Activated naive CD4-positive, alpha-beta T cell treated with anti-CD3 and anti-CD28 coated beads for 36 hours (primary cell): ENCODE data around the gene AHCYL2. TPM values are rescaled to one million over a fixed set of nuclear protein-coding genes. Genes with fewer than 3 reads are reported as not detected.

Experiments
- CTCF ChIA-PET: fragments of 350-600 bp; sonication (Branson Sonifier 250); formaldehyde crosslinking; loops from one replicate; lab custom pipeline; 2021; ENCODE audit warnings: antibody characterized with exemption; lab: Charles Lee
- DNase-seq: peaks from one replicate; pipeline ENCODE4 v3.0.0-alpha.2; 2020
- H3K27ac Mint-ChIP-seq: one replicate; pipeline ENCODE4 v1.8.0; 2021; ENCODE audit warnings: mild to moderate bottlenecking, mixed read lengths
- H3K27me3 Mint-ChIP-seq: one replicate; pipeline ENCODE4 v1.8.0; 2021; ENCODE audit warnings: low read depth, mixed read lengths
- H3K36me3 Mint-ChIP-seq: one replicate; pipeline ENCODE4 v1.8.0; 2021; ENCODE audit warnings: low read depth, mixed read lengths
- H3K4me1 Mint-ChIP-seq: one replicate; pipeline ENCODE4 v1.8.0; 2021; ENCODE audit warnings: low read depth, mixed read lengths
- H3K4me3 Mint-ChIP-seq: one replicate; pipeline ENCODE4 v1.8.0; 2021; ENCODE audit warnings: mild to moderate bottlenecking, moderate library complexity, mixed read lengths
- H3K9me3 Mint-ChIP-seq: one replicate; pipeline ENCODE4 v1.8.0; 2021; ENCODE audit warnings: mixed read lengths
- intact Hi-C: fragments of 100-400 bp; cut with micrococcal nuclease; formaldehyde crosslinking; loops from one replicate; pipeline ENCODE4 v1.15.1; 2023
- total RNA-seq, 2 experiments: library from RNA; stranded (reverse); gene quantifications; one replicate each; pipeline ENCODE4 v1.2.3, GENCODE V29; 2021

Gene AHCYL2
- total RNA-seq, 2 experiments from 2014 or later: 29.1 to 30.4 TPM

GRCh38 chr7:129197771-129198170 lies 27.1 kb upstream of the AHCYL2 start:
- no peaks in the 10 kb centered on the region for H3K36me3 Mint-ChIP-seq
- intact Hi-C loops: no loop called here
- CTCF ChIA-PET: interaction anchor here (0.7 to 1.8 kb wide), 3 partner anchors 21 to 109 kb away, joined by 3 to 5 read pairs (median 3); no protein-coding TSS in a partner anchor
- no peak overlapping the region for H3K27ac Mint-ChIP-seq
- no peaks in the 10 kb centered on the region for H3K9me3 Mint-ChIP-seq
- DNase-seq: no peak
- peaks cover 3% of the 10 kb centered on the region for H3K27me3 Mint-ChIP-seq
- no peak overlapping the region for H3K4me3 Mint-ChIP-seq
- no peaks in the 10 kb centered on the region for H3K4me1 Mint-ChIP-seq

GRCh38 chr7:129199406-129199805 lies 25.4 kb upstream of the AHCYL2 start:
- no peaks in the 10 kb centered on the region for H3K9me3 Mint-ChIP-seq
- H3K27me3 Mint-ChIP-seq: no peaks in the 10 kb centered on the region
- no peak overlapping the region for H3K4me3 Mint-ChIP-seq
- no peak overlapping the region for H3K27ac Mint-ChIP-seq
- intact Hi-C loops: no loop called here
- H3K4me1 Mint-ChIP-seq: no peaks in the 10 kb centered on the region
- no peak for DNase-seq
- no peaks in the 10 kb centered on the region for H3K36me3 Mint-ChIP-seq
- CTCF ChIA-PET: interaction anchor here (0.6 to 1.7 kb wide), 2 partner anchors 19 to 107 kb away, joined by 4 to 5 read pairs; no protein-coding TSS in a partner anchor

GRCh38 chr7:129202058-129202777 lies 22.6 kb upstream of the AHCYL2 start:
- Mint-ChIP-seq H3K27me3 (no peaks in the 10 kb centered on the region), H3K36me3 (no peaks in the 10 kb centered on the region), H3K4me3 (no peak overlapping the region), H3K27ac (no peak overlapping the region), H3K4me1 (no peaks in the 10 kb centered on the region), H3K9me3 (no peaks in the 10 kb centered on the region)
- no peak for DNase-seq
- CTCF ChIA-PET: no interaction called here
- intact Hi-C loops: no loop called here

- no peak for DNase-seq
- H3K9me3 Mint-ChIP-seq: no peaks in the 10 kb centered on the region
- no peaks in the 10 kb centered on the region for H3K4me1 Mint-ChIP-seq
- no peak overlapping the region for H3K27ac Mint-ChIP-seq
- H3K4me3 Mint-ChIP-seq: no peak overlapping the region
- intact Hi-C loops: no loop called here
- H3K27me3 Mint-ChIP-seq: no peaks in the 10 kb centered on the region
- H3K36me3 Mint-ChIP-seq: no peaks in the 10 kb centered on the region
- CTCF ChIA-PET: interaction anchor here (0.8 to 1.3 kb wide), 2 partner anchors 39 to 95 kb away, joined by 3 to 7 read pairs; no protein-coding TSS in a partner anchor
Observed at GRCh38 chr7:129203050-129203741, 21.6 kb upstream of the AHCYL2 start.

- H3K27me3 Mint-ChIP-seq: no peaks in the 10 kb centered on the region
- H3K9me3 Mint-ChIP-seq: no peaks in the 10 kb centered on the region
- intact Hi-C loops: no loop called here
- DNase-seq: no peak
- CTCF ChIA-PET: interaction anchor here (1.4 to 2.6 kb wide), 2 partner anchors 13 to 41 kb away, joined by 5 to 9 read pairs; no protein-coding TSS in a partner anchor
- no peaks in the 10 kb centered on the region for H3K36me3 Mint-ChIP-seq
- H3K4me1 Mint-ChIP-seq: no peaks in the 10 kb centered on the region
- no peak overlapping the region for H3K4me3 Mint-ChIP-seq
- no peak overlapping the region for H3K27ac Mint-ChIP-seq
Observed at GRCh38 chr7:129205126-129205818, 19.6 kb upstream of the AHCYL2 start.

GRCh38 chr7:129205987-129206785 lies 18.6 kb upstream of the AHCYL2 start:
- intact Hi-C loops: no loop called here
- no peak overlapping the region for H3K4me3 Mint-ChIP-seq
- no peak for DNase-seq
- H3K9me3 Mint-ChIP-seq: no peaks in the 10 kb centered on the region
- no peaks in the 10 kb centered on the region for H3K36me3 Mint-ChIP-seq
- CTCF ChIA-PET: interaction anchor here (2.6 kb wide), 1 partner anchor 42 kb away, joined by 9 read pairs; no protein-coding TSS in a partner anchor
- no peaks in the 10 kb centered on the region for H3K4me1 Mint-ChIP-seq
- no peak overlapping the region for H3K27ac Mint-ChIP-seq
- H3K27me3 Mint-ChIP-seq: no peaks in the 10 kb centered on the region

- Mint-ChIP-seq H3K9me3 (no peaks in the 10 kb centered on the region), H3K27me3 (no peaks in the 10 kb centered on the region), H3K4me1 (no peaks in the 10 kb centered on the region), H3K27ac (no peak overlapping the region), H3K36me3 (no peaks in the 10 kb centered on the region), H3K4me3 (no peak overlapping the region)
- CTCF ChIA-PET: interaction anchor here (0.8 to 7.2 kb wide), 7 partner anchors 9 to 136 kb away, joined by 3 to 122 read pairs (median 6); no protein-coding TSS in a partner anchor
- DNase-seq: no peak
- intact Hi-C loops: no loop called here
Observed at GRCh38 chr7:129208667-129209066, 16.2 kb upstream of the AHCYL2 start.

- CTCF ChIA-PET: interaction anchor here (0.7 to 7.2 kb wide), 16 partner anchors 9 to 261 kb away, joined by 3 to 122 read pairs (median 4); partner anchors contain the start of gene TSPAN33
- Mint-ChIP-seq H3K9me3 (no peaks in the 10 kb centered on the region), H3K27ac (no peak overlapping the region), H3K27me3 (no peaks in the 10 kb centered on the region), H3K4me3 (no peak overlapping the region), H3K36me3 (no peaks in the 10 kb centered on the region), H3K4me1 (no peaks in the 10 kb centered on the region)
- intact Hi-C loops: no loop called here
- DNase-seq: no peak
Observed at GRCh38 chr7:129209067-129209926, 15.5 kb upstream of the AHCYL2 start.

- Mint-ChIP-seq H3K9me3 (no peaks in the 10 kb centered on the region), H3K27ac (no peak overlapping the region), H3K4me1 (no peaks in the 10 kb centered on the region), H3K27me3 (no peaks in the 10 kb centered on the region), H3K36me3 (no peaks in the 10 kb centered on the region), H3K4me3 (no peak overlapping the region)
- DNase-seq: peak; percentile 86
- CTCF ChIA-PET: interaction anchor here (0.5 to 7.2 kb wide), 22 partner anchors 8 to 472 kb away, joined by 3 to 122 read pairs (median 3); partner anchors contain the start of genes SMO and TSPAN33
- intact Hi-C loops: loop anchor here (1.0 to 5.0 kb wide), 4 partner anchors 46 to 418 kb away; partner anchors contain the start of gene CCDC136
Observed at GRCh38 chr7:129210256-129210988, 14.4 kb upstream of the AHCYL2 start.

- Mint-ChIP-seq H3K27ac (no peak overlapping the region), H3K36me3 (no peaks in the 10 kb centered on the region), H3K4me1 (no peaks in the 10 kb centered on the region), H3K4me3 (no peak overlapping the region), H3K27me3 (no peaks in the 10 kb centered on the region), H3K9me3 (no peaks in the 10 kb centered on the region)
- CTCF ChIA-PET: interaction anchor here (0.5 to 7.2 kb wide), 18 partner anchors 10 to 472 kb away, joined by 3 to 122 read pairs (median 3); partner anchors contain the start of gene SMO
- intact Hi-C loops: loop anchor here (1.0 to 5.0 kb wide), 4 partner anchors 47 to 419 kb away; partner anchors contain the start of gene CCDC136
- DNase-seq: no peak
Observed at GRCh38 chr7:129210989-129211312, 13.9 kb upstream of the AHCYL2 start.
